Hepatocyte (in vitro differentiated cells): ENCODE measurements around the gene CDC42BPG. TPM values are rescaled to one million over a fixed set of nuclear protein-coding genes. Genes with fewer than 3 reads are reported as not detected.
A peak's percentile ranks its signal among the peaks of the same experiment; 100 is the strongest.

ENCODE experiments used
- DNase-seq: peaks from one replicate; pipeline ENCODE4 v3.0.0-alpha.2; 2016; ENCODE audit warnings: low spot score
- H2AFZ ChIP-seq: fragments of 200-600 bp; sonication (generic); 2 replicates; pipeline ENCODE4 v1.6.0; 2016; ENCODE audit warnings: antibody characterized with exemption, mild to moderate bottlenecking
- H3K27ac ChIP-seq: fragments of 200-600 bp; sonication (generic); 2 replicates; pipeline ENCODE4 v1.5.1; 2016; ENCODE audit warnings: mild to moderate bottlenecking
- H3K27me3 ChIP-seq: fragments of 200-600 bp; sonication (generic); 2 replicates; pipeline ENCODE4 v1.6.1; 2016
- H3K36me3 ChIP-seq: fragments of 200-600 bp; sonication (generic); replicated peaks from 2 replicates; pipeline ENCODE4 v1.5.1; 2016; ENCODE audit warnings: low read depth; ENCODE audit not compliant: insufficient read depth
- H3K4me1 ChIP-seq: fragments of 200-600 bp; sonication (generic); 2 replicates; pipeline ENCODE4 v1.5.1; 2016; ENCODE audit warnings: mild to moderate bottlenecking, moderate library complexity; ENCODE audit not compliant: insufficient read depth
- H3K4me2 ChIP-seq: fragments of 200-600 bp; sonication (generic); 2 replicates; pipeline ENCODE4 v1.6.0; 2016
- H3K4me3 ChIP-seq: fragments of 200-600 bp; sonication (generic); 2 replicates; pipeline ENCODE4 v1.5.1; 2016; ENCODE audit warnings: mild to moderate bottlenecking
- H3K79me2 ChIP-seq: fragments of 200-600 bp; sonication (generic); 2 replicates; pipeline ENCODE4 v1.6.0; 2017; ENCODE audit warnings: mild to moderate bottlenecking
- H3K9me2 ChIP-seq: fragments of 200-600 bp; sonication (generic); replicated peaks from 2 replicates; pipeline ENCODE4 v1.6.0; 2017; ENCODE audit warnings: mild to moderate bottlenecking; ENCODE audit not compliant: insufficient read depth
- H3K9me3 ChIP-seq: fragments of 200-600 bp; sonication (generic); 2 replicates; pipeline ENCODE4 v1.5.1; 2016; ENCODE audit warnings: low read depth, mild to moderate bottlenecking
- H4K20me1 ChIP-seq: fragments of 200-600 bp; sonication (generic); 2 replicates; pipeline ENCODE4 v1.6.0; 2016; ENCODE audit warnings: mild to moderate bottlenecking; ENCODE audit not compliant: insufficient read depth, poor library complexity, severe bottlenecking
- CTCF ChIP-seq: fragments of 200-600 bp; sonication (generic); IDR thresholded peaks from 2 replicates; pipeline ENCODE4 v1.5.1; 2016; ENCODE audit warnings: antibody characterized with exemption, mild to moderate bottlenecking; ENCODE audit not compliant: poor library complexity
- EZH2 ChIP-seq: fragments of 200-600 bp; sonication (generic); IDR thresholded peaks from 2 replicates; pipeline ENCODE4 v1.6.1; 2016; ENCODE audit warnings: antibody characterized with exemption, mild to moderate bottlenecking, borderline replicate concordance
- EZH2phosphoT487 ChIP-seq: fragments of 200-600 bp; sonication (generic); IDR thresholded peaks from one replicate; pipeline ENCODE4 v1.6.1; 2018; ENCODE audit warnings: antibody characterized with exemption, mild to moderate bottlenecking, low read depth, moderate library complexity; ENCODE audit not compliant: unreplicated experiment, severe bottlenecking
- whole genome bisulfite sequencing: methylation state at CpG from one replicate; pipeline ENCODE4 v1.1.6; 2016; ENCODE audit warnings: low lambda C conversion rate; ENCODE audit errors: missing lambda C conversion rate; 5-methylcytosine and 5-hydroxymethylcytosine counted together
- polyA plus RNA-seq: library from polyadenylated mRNA; unstranded; fragments of >200 nt; fragmentation: Nextera tagmentation; extraction: Ambion mirVana; gene quantifications from 2 replicates; pipeline ENCODE4 v1.2.1, GENCODE V29; 2016
- total RNA-seq: library from RNA; depleted of rRNA; stranded (reverse); fragments of >200 nt; gene quantifications from 2 replicates; pipeline ENCODE4 v1.2.3, GENCODE V29; 2014

The CDC42BPG gene
- total and polyA plus RNA-seq, 2 experiments from 2014 or later, result 3.1 to 8.4 TPM

- no peaks in the 10 kb centered on the region for H3K4me1 ChIP-seq
- H3K4me3 ChIP-seq, result no peak overlapping the region
- no peak overlapping the region for H3K27ac ChIP-seq
- H3K4me2 ChIP-seq, result no peak overlapping the region
- DNase-seq, result no peak
- 93% methylated on average over 12 of the region's 12 CpGs for WGBS
- no peaks in the 10 kb centered on the region for H3K27me3 ChIP-seq
- TF ChIP-seq EZH2phosphoT487 (no peak), EZH2 (no peak), CTCF (no peak)
- H2AFZ ChIP-seq, result no peak overlapping the region
- H3K79me2 ChIP-seq, result peaks cover 3% of the 10 kb centered on the region
- no peaks in the 10 kb centered on the region for H4K20me1 ChIP-seq
- H3K36me3 ChIP-seq, result no peaks in the 10 kb centered on the region
- H3K9me3 ChIP-seq, result no peaks in the 10 kb centered on the region
- no peaks in the 10 kb centered on the region for H3K9me2 ChIP-seq
Measured at GRCh38 chr11:64784813-64785581, 59.5 kb downstream of the CDC42BPG start.

GRCh38 chr11:64778473-64779298 lies 65.8 kb downstream of the CDC42BPG start, which contains the start of gene SF1:
Gene SF1 (minus strand): TSS chr11:64778542. CDS start chr11:64778392, 150 bp downstream.
- Histone ChIP-seq H3K27ac (peak within 1 kb of the TSS; percentile 98), H3K9me3 (no peaks in the 10 kb centered on the region), H3K27me3 (no peaks in the 10 kb centered on the region), H3K4me3 (peak within 1 kb of the TSS; percentile 85), H3K36me3 (no peaks in the 10 kb centered on the region), H3K4me2 (peak within 1 kb of the TSS; percentile 80), H4K20me1 (peaks cover 39% of the 10 kb centered on the region), H3K79me2 (peaks cover 45% of the 10 kb centered on the region), H2AFZ (peak within 1 kb of the TSS; percentile 70), H3K9me2 (no peaks in the 10 kb centered on the region), H3K4me1 (peaks cover 15% of the 10 kb centered on the region)
- WGBS, result under 1% methylated on average over 60 of the region's 80 CpGs
- peak; percentile 100 for DNase-seq
- TF ChIP-seq EZH2, result no peak
- TF ChIP-seq EZH2phosphoT487, result no peak
- no peak for TF ChIP-seq CTCF

- Histone ChIP-seq H4K20me1 (peaks cover 44% of the 10 kb centered on the region), H3K9me2 (no peaks in the 10 kb centered on the region), H3K4me1 (peaks cover 15% of the 10 kb centered on the region), H3K9me3 (no peaks in the 10 kb centered on the region), H2AFZ (no peak overlapping the region), H3K4me3 (peak overlapping the region; percentile 80), H3K36me3 (no peaks in the 10 kb centered on the region), H3K27me3 (no peaks in the 10 kb centered on the region), H3K4me2 (peak overlapping the region; percentile 50), H3K79me2 (peaks cover 51% of the 10 kb centered on the region), H3K27ac (peak overlapping the region; percentile 98)
- WGBS, result 17% methylated on average over 1 of the region's 28 CpGs
- TF ChIP-seq EZH2phosphoT487 (no peak), CTCF (no peak), EZH2 (no peak)
- no peak for DNase-seq
Measured at GRCh38 chr11:64778223-64778472, 66.3 kb downstream of the CDC42BPG start.
